OCI-LY7 (cell line): ENCODE measurements around the gene CADM2. TPM values are rescaled to one million over a fixed set of nuclear protein-coding genes. Genes with fewer than 3 reads are reported as not detected.

ENCODE experiments used
- BruUV-seq: library from RNA; stranded (reverse); fragments of 400-500 nt; replicated peaks from 2 replicates; lab custom pipeline; 2021; lab: Mats Ljungman, UMichigan
- CTCF ChIA-PET: fragments of 300-600 bp; sonication (Branson Sonifier 250); formaldehyde crosslinking; loops from one replicate; lab custom pipeline; 2022; ENCODE audit warnings: antibody characterized with exemption; ENCODE audit not compliant: unreplicated experiment; lab: Charles Lee
- POLR2A ChIA-PET: fragments of 300-600 bp; sonication (Branson Sonifier 250); formaldehyde crosslinking; loops from one replicate; lab custom pipeline; 2022; ENCODE audit warnings: antibody characterized with exemption; lab: Charles Lee
- DNase-seq: peaks from one replicate; pipeline ENCODE4 v3.0.0-alpha.2; 2015; ENCODE audit warnings: low spot score
- H2AFZ ChIP-seq: fragments of 200-600 bp; sonication (generic), shearing (Covaris generic); 2 replicates; pipeline ENCODE4 v1.6.1; 2014; ENCODE audit warnings: mild to moderate bottlenecking, antibody characterized with exemption, low read length, moderate library complexity
- H3K27ac ChIP-seq: fragments of 200-600 bp; sonication (generic); 2 replicates; pipeline ENCODE4 v1.5.1; 2014; ENCODE audit warnings: mixed run types, low read depth, mild to moderate bottlenecking, moderate library complexity, low read length, inconsistent platforms; ENCODE audit not compliant: poor library complexity, severe bottlenecking
- H3K36me3 ChIP-seq: fragments of 200-600 bp; sonication (generic); 2 replicates; pipeline ENCODE4 v1.6.1; 2014; ENCODE audit warnings: mild to moderate bottlenecking, antibody characterized with exemption, low read length, moderate library complexity, mixed read lengths; ENCODE audit not compliant: insufficient read depth
- H3K4me1 ChIP-seq: fragments of 200-600 bp; sonication (generic); 2 replicates; pipeline ENCODE4 v1.5.1; 2014; ENCODE audit warnings: mild to moderate bottlenecking, low read length; ENCODE audit not compliant: insufficient read depth, poor library complexity, severe bottlenecking
- H3K4me2 ChIP-seq: fragments of 200-600 bp; sonication (generic); 2 replicates; pipeline ENCODE4 v1.6.1; 2014; ENCODE audit warnings: mild to moderate bottlenecking, low read length
- H3K4me3 ChIP-seq: fragments of 200-600 bp; sonication (generic); 2 replicates; pipeline ENCODE4 v1.5.1; 2014; ENCODE audit warnings: mild to moderate bottlenecking, low read depth, low read length; ENCODE audit not compliant: poor library complexity, severe bottlenecking
- H3K79me2 ChIP-seq: fragments of 200-600 bp; sonication (generic); 2 replicates; pipeline ENCODE4 v1.6.1; 2016; ENCODE audit warnings: low read depth, mild to moderate bottlenecking, low read length, moderate library complexity, mixed read lengths; ENCODE audit not compliant: insufficient read depth
- H3K9me2 ChIP-seq: fragments of 200-600 bp; sonication (generic); 2 replicates; pipeline ENCODE4 v1.6.1; 2016; ENCODE audit warnings: mild to moderate bottlenecking, low read length, mixed read lengths; ENCODE audit not compliant: insufficient read depth
- H3K9me3 ChIP-seq: fragments of 200-600 bp; sonication (generic); 2 replicates; pipeline ENCODE4 v1.6.1; 2014; ENCODE audit warnings: mild to moderate bottlenecking, mixed run types, low read length, mixed read lengths
- H4K20me1 ChIP-seq: fragments of 200-600 bp; sonication (generic); 2 replicates; pipeline ENCODE4 v1.6.1; 2014; ENCODE audit warnings: mild to moderate bottlenecking, antibody characterized with exemption, low read length, moderate library complexity, mixed read lengths; ENCODE audit not compliant: insufficient read depth
- CTCF ChIP-seq: fragments of 200-600 bp; sonication (generic); conservative IDR thresholded peaks from 2 replicates; pipeline ENCODE4 v1.5.1; 2014; ENCODE audit warnings: mild to moderate bottlenecking, antibody characterized with exemption, low read length, moderate library complexity, mixed read lengths
- EZH2phosphoT487 ChIP-seq: fragments of 200-600 bp; sonication (generic); IDR thresholded peaks from 2 replicates; pipeline ENCODE4 v1.6.1; 2018; ENCODE audit warnings: low read depth, borderline replicate concordance, mild to moderate bottlenecking, mixed run types, antibody characterized with exemption, low read length, moderate library complexity, mixed read lengths
- intact Hi-C: fragments of 100-400 bp; cut with micrococcal nuclease; formaldehyde crosslinking; loops from one replicate; pipeline ENCODE4 v1.10.0; 2022; ENCODE audit not compliant: unreplicated experiment
- total RNA-seq, 2 experiments: library from RNA; depleted of rRNA in 1 of 2; stranded (reverse); fragments of >200 nt in 1 of 2; shearing (Covaris generic) in 1 of 2; gene quantifications; 2 replicates each; pipeline ENCODE4 v1.2.3, GENCODE V29; 2014 to 2022

CADM2 gene
- total RNA-seq, 2 experiments from 2014 or later, result not detected

- POLR2A ChIA-PET, result no interaction called here
Observed at GRCh38 chr3:84978843-84979242, 20.1 kb downstream of the CADM2 start.

GRCh38 chr3:84980011-84980410 lies 21.2 kb downstream of the CADM2 start:
- Histone ChIP-seq H3K36me3 (no peaks in the 10 kb centered on the region), H3K9me3 (no peaks in the 10 kb centered on the region), H3K4me2 (no peak overlapping the region), H3K9me2 (no peaks in the 10 kb centered on the region), H2AFZ (no peak overlapping the region), H3K79me2 (no peaks in the 10 kb centered on the region), H4K20me1 (no peaks in the 10 kb centered on the region), H3K4me3 (no peak overlapping the region), H3K27ac (no peak overlapping the region), H3K4me1 (no peaks in the 10 kb centered on the region)
- ChIA-PET CTCF (no interaction called here), POLR2A (no interaction called here)
- DNase-seq, result no peak
- intact Hi-C loops, result no loop called here
- TF ChIP-seq EZH2phosphoT487 (no peak), CTCF (no peak)
- BruUV-seq, result no TSS peak

More at GRCh38 chr3:84978843-84979242, 20.1 kb downstream of the CADM2 start:
- DNase-seq, result no peak
- Histone ChIP-seq H3K9me2 (no peaks in the 10 kb centered on the region), H3K79me2 (no peaks in the 10 kb centered on the region), H3K4me2 (no peak overlapping the region), H2AFZ (no peak overlapping the region), H3K4me1 (no peaks in the 10 kb centered on the region), H3K36me3 (no peaks in the 10 kb centered on the region), H3K27ac (no peak overlapping the region), H4K20me1 (no peaks in the 10 kb centered on the region), H3K9me3 (no peaks in the 10 kb centered on the region), H3K4me3 (no peak overlapping the region)
- CTCF ChIA-PET, result no interaction called here
- no TSS peak for BruUV-seq
- TF ChIP-seq EZH2phosphoT487 (no peak), CTCF (no peak)
- intact Hi-C loops, result no loop called here

GRCh38 chr3:84980456-84980855 lies 21.7 kb downstream of the CADM2 start:
- Histone ChIP-seq H3K36me3 (no peaks in the 10 kb centered on the region), H3K4me1 (no peaks in the 10 kb centered on the region), H3K27ac (no peak overlapping the region), H3K4me2 (no peak overlapping the region), H3K9me3 (no peaks in the 10 kb centered on the region), H3K9me2 (no peaks in the 10 kb centered on the region), H4K20me1 (no peaks in the 10 kb centered on the region), H3K4me3 (no peak overlapping the region), H2AFZ (no peak overlapping the region), H3K79me2 (no peaks in the 10 kb centered on the region)
- CTCF ChIA-PET, result no interaction called here
- intact Hi-C loops, result no loop called here
- no peak for TF ChIP-seq EZH2phosphoT487
- TF ChIP-seq CTCF, result no peak
- DNase-seq, result no peak
- POLR2A ChIA-PET, result no interaction called here
- no TSS peak for BruUV-seq
